HG02678 (cell line): ENCODE measurements around the gene AGBL4.

Source experiments
- ATAC-seq: cut with Tn5 transposase; IDR thresholded peaks from one replicate; pipeline ENCODE4 v1.9.1; 2021; ENCODE audit warnings: mild to moderate bottlenecking, moderate library complexity; ENCODE audit not compliant: unreplicated experiment

Gene AGBL4

DNA sequence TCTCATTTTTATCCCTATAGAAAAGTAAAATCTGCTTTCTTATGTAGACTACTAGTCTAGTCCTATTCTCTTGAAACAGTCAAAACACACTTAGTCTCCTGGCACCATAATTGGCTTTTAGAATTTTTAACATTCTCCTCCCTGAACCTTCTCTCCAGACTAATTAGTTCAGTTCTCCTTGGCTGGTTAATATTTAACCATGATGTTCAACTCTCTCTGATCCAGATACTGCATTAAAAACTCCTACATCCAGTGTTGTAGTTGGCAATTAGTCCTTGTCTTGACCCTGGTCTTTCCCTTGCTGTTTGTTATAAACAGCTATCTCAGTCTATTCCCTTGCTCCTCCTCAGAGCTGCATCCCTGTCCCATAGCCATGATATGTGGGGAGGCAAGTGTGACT is 824.2 kb downstream of the AGBL4 start:
- no peak for ATAC-seq

DNA sequence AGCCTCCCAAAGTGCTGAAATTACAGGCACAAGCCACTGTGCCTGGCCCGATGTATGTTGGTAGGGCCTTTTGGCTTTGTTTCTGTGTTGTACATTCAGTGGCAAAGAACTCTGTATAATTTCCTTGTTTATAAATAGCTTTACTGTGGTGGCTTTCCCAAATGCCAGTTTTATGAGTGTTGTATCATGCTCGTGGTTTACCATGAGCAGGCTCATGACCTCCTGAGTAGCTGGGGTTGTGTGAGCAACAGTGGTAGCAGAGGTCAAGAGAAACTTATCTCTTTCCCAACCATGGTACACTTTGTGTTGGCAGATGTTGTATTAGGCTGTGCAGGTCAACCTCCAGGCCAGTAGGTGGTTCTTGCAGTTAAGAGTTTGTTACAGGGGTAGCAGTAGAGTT is 826.7 kb downstream of the AGBL4 start:
- no peak for ATAC-seq

- no peak for ATAC-seq
Observed at GRCh38 chr1:49190138-49190537, 833.6 kb downstream of the AGBL4 start.

- no peak for ATAC-seq
Observed at GRCh38 chr1:49187056-49187455, 836.7 kb downstream of the AGBL4 start.

DNA sequence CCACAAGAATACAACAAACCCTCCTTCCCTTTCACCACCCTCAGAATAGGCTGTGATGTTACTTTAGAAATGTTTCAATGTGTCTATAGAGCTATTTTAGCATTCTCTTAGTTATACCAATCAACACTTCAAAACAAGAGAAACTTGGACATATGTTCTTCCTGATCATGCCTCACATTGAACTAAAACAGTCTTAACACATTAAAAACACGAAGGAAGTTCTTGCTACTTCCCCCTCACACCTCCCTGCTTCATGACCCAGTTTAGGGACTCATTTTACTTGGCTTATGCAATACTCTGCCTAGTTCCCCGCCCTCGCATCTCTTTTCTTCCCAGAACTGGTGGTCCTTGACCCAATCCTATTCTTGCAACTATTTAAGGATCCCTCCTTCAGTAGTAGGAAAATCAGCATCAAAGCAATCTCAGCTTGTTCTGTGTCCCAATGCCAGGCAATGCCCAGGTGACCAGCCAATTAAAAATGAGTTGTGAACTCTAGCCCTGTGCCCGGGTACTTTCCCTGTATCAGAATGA is 838.2 kb downstream of the AGBL4 start:
- no peak for ATAC-seq

- no peak for ATAC-seq
Observed at GRCh38 chr1:49183489-49183888, 840.3 kb downstream of the AGBL4 start.

- ATAC-seq: no peak
Observed at GRCh38 chr1:49181033-49181432, 842.7 kb downstream of the AGBL4 start.

DNA sequence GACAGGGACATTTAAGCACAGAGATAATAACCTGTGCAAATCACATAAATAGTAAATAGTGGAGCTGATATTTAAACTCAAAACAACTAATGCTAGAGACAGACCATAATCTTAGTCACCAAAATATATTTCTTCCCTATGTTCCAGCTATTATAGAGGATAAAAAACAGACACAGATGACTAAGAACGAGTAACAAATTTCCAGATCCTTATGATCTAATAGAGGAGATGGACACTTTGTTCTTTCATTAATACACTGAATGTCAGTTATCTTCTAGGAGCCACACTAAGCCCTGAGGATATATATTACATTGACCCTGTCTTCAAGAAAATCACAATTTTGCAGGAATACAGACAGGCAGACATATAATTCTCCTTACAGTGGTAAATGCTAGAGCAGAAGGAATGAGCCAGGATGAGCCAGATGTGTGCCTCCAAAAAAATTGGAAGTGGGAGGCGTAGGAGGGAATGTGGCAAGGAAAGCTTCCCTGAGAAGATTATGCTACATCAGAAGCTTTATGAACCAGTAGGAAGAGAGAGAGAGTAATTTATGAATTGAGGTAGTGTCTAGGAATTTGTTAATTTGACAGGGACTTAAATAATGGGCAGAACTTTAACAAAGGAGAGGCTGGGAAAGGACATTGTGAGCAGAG is 851.7 kb downstream of the AGBL4 start:
- no peak for ATAC-seq

- no peak for ATAC-seq
Observed at GRCh38 chr1:49166031-49166430, 857.7 kb downstream of the AGBL4 start.

GRCh38 chr1:49163031-49163430 is 860.7 kb downstream of the AGBL4 start:
- no peak for ATAC-seq

GRCh38 chr1:49160677-49161076 is 863.1 kb downstream of the AGBL4 start:
- no peak for ATAC-seq

GRCh38 chr1:49136738-49137251 is 887.0 kb downstream of the AGBL4 start:
- no peak for ATAC-seq

DNA sequence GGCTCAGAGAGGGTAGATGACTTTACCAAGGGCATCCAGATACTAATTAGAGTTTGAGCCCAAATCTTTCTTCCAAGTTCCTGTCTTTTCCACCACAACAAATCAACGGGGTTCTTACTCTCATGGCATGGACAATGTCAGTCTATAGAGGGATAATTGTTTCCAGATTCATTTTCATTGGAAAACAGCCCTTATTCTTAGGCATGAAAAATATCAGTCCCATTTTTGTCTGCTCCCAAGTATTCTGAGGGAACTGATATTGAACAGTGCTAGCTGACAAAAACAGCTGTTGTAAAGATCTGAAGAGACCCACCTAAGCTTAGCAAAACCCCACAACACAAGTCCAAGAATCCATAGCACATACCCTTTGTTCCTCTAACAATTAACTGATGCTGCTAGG is 898.0 kb downstream of the AGBL4 start:
- ATAC-seq: no peak

DNA sequence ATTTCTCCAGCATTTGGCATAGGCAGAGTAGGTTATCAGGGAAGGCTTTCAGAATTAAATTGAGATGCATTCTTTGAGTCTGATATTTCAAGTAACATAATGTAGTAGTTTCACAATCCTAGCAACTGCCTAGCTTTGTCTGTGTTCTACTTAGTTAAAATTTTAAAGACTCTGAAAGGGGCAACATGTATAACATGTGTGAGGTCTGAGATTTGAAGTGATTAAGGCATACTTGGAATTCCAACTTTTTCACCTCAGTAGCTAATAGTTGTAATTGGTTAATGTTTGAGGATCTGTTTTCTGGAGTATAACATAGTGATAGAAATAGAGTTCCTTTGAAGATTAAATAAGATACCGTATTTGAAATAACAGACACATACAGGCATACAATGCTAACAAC is 911.8 kb downstream of the AGBL4 start:
- ATAC-seq: no peak

DNA sequence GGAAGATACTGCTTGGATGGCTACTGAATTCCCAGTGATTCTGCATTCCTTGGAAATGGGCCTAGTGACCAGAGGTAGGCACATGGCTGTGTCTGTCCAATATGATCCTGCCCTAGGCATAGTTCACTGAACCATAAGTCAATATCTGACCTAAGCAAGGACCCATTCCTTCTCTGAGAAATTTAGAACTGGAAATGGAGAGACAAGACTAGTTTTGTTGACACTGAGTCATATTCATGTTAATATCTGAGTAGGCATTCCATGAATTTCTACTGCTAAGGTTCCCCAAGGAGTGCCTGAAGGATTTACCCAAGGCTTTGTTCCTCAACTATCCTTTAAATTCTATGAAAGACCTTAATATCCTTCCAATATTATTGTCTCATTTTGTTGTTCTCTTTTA is 917.3 kb downstream of the AGBL4 start:
- ATAC-seq: no peak

DNA sequence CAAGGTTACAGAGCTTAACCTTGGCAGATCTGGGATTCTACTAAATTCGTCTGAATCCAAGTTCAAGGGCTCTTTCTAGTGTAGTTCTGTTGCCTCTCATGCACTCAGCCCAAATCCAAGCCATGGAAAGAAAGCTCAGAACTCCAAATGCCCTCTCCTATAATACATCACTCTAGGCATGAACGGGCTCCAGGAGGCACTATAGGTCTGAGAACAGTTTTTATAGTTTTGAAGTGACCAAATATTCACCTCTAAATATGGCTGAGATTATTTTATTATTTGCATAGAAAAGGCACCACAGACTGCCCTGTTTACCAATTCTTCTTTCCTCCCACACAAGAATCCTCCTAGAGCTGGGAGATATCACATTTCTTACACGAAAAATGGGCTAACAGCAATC is 919.2 kb downstream of the AGBL4 start:
- no peak for ATAC-seq

GRCh38 chr1:49102752-49103151 is 921.0 kb downstream of the AGBL4 start:
- ATAC-seq: peak; percentile 52

GRCh38 chr1:49098866-49099265 is 924.9 kb downstream of the AGBL4 start:
- ATAC-seq: no peak

GRCh38 chr1:49086327-49086726 is 937.4 kb downstream of the AGBL4 start:
- no peak for ATAC-seq

DNA sequence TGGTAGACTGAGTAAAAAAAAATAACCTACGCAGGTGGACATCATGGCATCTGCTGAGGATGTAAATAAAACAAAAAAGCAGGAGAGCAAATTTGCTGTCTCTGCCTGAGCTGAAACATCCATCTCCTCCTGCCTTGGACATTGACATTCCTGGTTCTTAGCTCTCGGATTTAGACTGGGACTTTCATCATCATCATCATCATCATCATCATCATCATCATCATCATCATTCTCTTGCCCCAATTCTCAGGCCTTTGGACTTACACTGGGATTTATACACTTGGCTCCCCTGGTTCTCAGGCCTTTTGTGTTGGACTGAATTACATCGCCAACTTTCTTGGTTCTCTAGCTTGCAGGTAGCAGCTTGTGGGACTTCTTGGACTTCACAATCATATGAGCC is 938.7 kb downstream of the AGBL4 start:
- no peak for ATAC-seq

GRCh38 chr1:49060766-49061165 is 963.0 kb downstream of the AGBL4 start:
- ATAC-seq: no peak

GRCh38 chr1:49059087-49059486 is 964.7 kb downstream of the AGBL4 start:
- ATAC-seq: no peak

DNA sequence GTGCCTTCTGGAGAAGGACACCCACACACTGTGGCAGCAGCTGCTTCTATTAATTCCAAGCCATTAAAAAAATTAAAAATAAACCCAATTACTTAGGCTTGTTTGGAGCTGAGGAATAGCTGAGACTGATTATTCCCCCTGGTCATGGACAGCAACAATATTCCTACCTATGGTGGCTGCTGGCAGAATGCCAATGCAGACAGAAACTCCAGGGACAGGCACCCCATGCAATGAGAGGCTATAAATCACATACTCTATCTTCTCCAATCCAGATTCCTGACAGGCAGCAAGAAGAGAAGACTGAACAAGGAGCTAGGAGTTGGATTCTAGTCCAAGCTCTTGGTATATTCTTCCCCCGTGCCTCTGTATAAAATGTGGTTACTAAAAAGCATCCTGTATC is 971.7 kb downstream of the AGBL4 start:
- no peak for ATAC-seq
